GM18909 (cell line): Measurements from ENCODE around the gene IL13.
"Not testable (repeated sequence)": the region's sequence is repeated elsewhere in the genome, so short reads cannot be mapped to it uniquely, and the experiment has no call there.

ENCODE experiments used
- ATAC-seq: cut with Tn5 transposase; IDR thresholded peaks from one replicate; pipeline ENCODE4 v1.9.1; 2021; ENCODE audit warnings: mild to moderate bottlenecking; ENCODE audit not compliant: unreplicated experiment, poor library complexity

The IL13 gene

GRCh38 chr5:132657676-132658380 is at the start of gene IL13:
IL13 (plus strand) TSS chr5:132658173; CDS start chr5:132658187, 14 bp downstream.
- no peak for ATAC-seq

GRCh38 chr5:132611965-132612364 is 46.0 kb upstream of the IL13 start:
- ATAC-seq, result no peak

- no peak for ATAC-seq
Measured at GRCh38 chr5:132612846-132613245, 45.1 kb upstream of the IL13 start.

- no peak for ATAC-seq
Measured at GRCh38 chr5:132621699-132622098, 36.3 kb upstream of the IL13 start.

- no peak for ATAC-seq
Measured at GRCh38 chr5:132622608-132623007, 35.4 kb upstream of the IL13 start.

- ATAC-seq, result no peak
Measured at GRCh38 chr5:132627470-132627869, 30.5 kb upstream of the IL13 start.

- no peak for ATAC-seq
Measured at GRCh38 chr5:132628814-132629213, 29.2 kb upstream of the IL13 start.

- no peak for ATAC-seq
Measured at GRCh38 chr5:132629230-132629944, 28.6 kb upstream of the IL13 start.

GRCh38 chr5:132633587-132633986 is 24.4 kb upstream of the IL13 start:
- ATAC-seq, result not testable (repeated sequence)

GRCh38 chr5:132635873-132636272 is 22.1 kb upstream of the IL13 start:
- ATAC-seq, result peak; percentile 46

GRCh38 chr5:132637241-132637640 is 20.7 kb upstream of the IL13 start:
- no peak for ATAC-seq

GRCh38 chr5:132639706-132640130 is 18.3 kb upstream of the IL13 start:
- peak; percentile 71 for ATAC-seq

GRCh38 chr5:132640613-132641012 is 17.4 kb upstream of the IL13 start:
- no peak for ATAC-seq

- no peak for ATAC-seq
Measured at GRCh38 chr5:132641241-132641723, 16.7 kb upstream of the IL13 start.

- ATAC-seq, result no peak
Measured at GRCh38 chr5:132641841-132642240, 16.1 kb upstream of the IL13 start.

GRCh38 chr5:132644177-132644576 is 13.8 kb upstream of the IL13 start:
- no peak for ATAC-seq

- no peak for ATAC-seq
Measured at GRCh38 chr5:132646583-132647266, 11.2 kb upstream of the IL13 start.

GRCh38 chr5:132647473-132647872 is 10.5 kb upstream of the IL13 start:
- no peak for ATAC-seq

GRCh38 chr5:132648355-132648754 is 9.6 kb upstream of the IL13 start:
- ATAC-seq, result no peak

- no peak for ATAC-seq
Measured at GRCh38 chr5:132651838-132652469, 6.0 kb upstream of the IL13 start.

GRCh38 chr5:132653716-132654115 is 4.3 kb upstream of the IL13 start:
- no peak for ATAC-seq
